Gastrocnemius medialis (tissue), 4 donors: ENCODE measurements around the gene BCOR.

ENCODE experiments used
- CTCF ChIP-seq, 5 experiments: fragments of 450-650 bp in 3 of 5; fragments of 200-600 bp in 2 of 5; sonication (generic) in 2 of 5; IDR thresholded peaks in 4 of 5; conservative IDR thresholded peaks in 1 of 5; 1 replicate in 4 of 5; 2 replicates in 1 of 5; pipeline ENCODE4 v1.5.1; 2016 to 2019; ENCODE audit warnings: antibody characterized with exemption in 5 of 5, mild to moderate bottlenecking in 3 of 5, moderate library complexity in 3 of 5
- POLR2A ChIP-seq, 2 donors: fragments of 450-650 bp; IDR thresholded peaks; one replicate each; pipeline ENCODE4 v1.6.1; 2017; ENCODE audit warnings: antibody characterized with exemption in 2 of 2, mild to moderate bottlenecking in 2 of 2, moderate library complexity in 2 of 2

- TF ChIP-seq CTCF (IDR thresholded peaks at IDR 0.05 in 4 of 5, conservative IDR thresholded peaks at IDR 0.05 in 1 of 5) (no peak), POLR2A (IDR thresholded peaks at IDR 0.05) (peak in 1 of 2 donors; percentile 10)
Observed at GRCh38 chrX:40095583-40096394, 2.0 kb downstream of the BCOR start.
